ENCODE data around the gene ALDH3B1. TPM values are rescaled to one million over a fixed set of nuclear protein-coding genes. Genes with fewer than 3 reads are reported as not detected.
A peak's percentile ranks its signal among the peaks of the same experiment; 100 is the strongest.
"Not testable (repeated sequence)": the region's sequence is repeated elsewhere in the genome, so short reads cannot be mapped to it uniquely, and the experiment has no call there.

The ALDH3B1 gene, protein sequence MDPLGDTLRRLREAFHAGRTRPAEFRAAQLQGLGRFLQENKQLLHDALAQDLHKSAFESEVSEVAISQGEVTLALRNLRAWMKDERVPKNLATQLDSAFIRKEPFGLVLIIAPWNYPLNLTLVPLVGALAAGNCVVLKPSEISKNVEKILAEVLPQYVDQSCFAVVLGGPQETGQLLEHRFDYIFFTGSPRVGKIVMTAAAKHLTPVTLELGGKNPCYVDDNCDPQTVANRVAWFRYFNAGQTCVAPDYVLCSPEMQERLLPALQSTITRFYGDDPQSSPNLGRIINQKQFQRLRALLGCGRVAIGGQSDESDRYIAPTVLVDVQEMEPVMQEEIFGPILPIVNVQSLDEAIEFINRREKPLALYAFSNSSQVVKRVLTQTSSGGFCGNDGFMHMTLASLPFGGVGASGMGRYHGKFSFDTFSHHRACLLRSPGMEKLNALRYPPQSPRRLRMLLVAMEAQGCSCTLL
- total RNA-seq (0.13 and 0.37 TPM in 2 replicates), polyA plus RNA-seq (1.0 TPM in 2 replicates), polyA minus RNA-seq (0.32 and 0.34 TPM in 2 replicates), Bru-seq, nascent RNA (percentile 14 among the genes with signal in this experiment), BruChase-seq, experiment 1, labeled RNA remaining after a 6-hour chase (percentile 13 among the genes with signal in this experiment), BruChase-seq, experiment 2, labeled RNA remaining after a 2-hour chase (percentile 5 among the genes with signal in this experiment)
- 0.53 and 0.69 TPM in 2 replicates for polyA plus RNA-seq (2011; cell fraction: cytosol; rRNA removed)
- polyA plus RNA-seq (2011; cell fraction: nucleus; rRNA removed), result 0.46 and 0.53 TPM in 2 replicates
- polyA plus RNA-seq (2012), result 0.11 and 0.12 TPM in 2 replicates
- polyA minus RNA-seq (2011; cell fraction: cytosol; rRNA and poly(A)+ RNA removed), result 25.6 TPM
- polyA minus RNA-seq (2011; cell fraction: nucleus; rRNA and poly(A)+ RNA removed), result 0.19 and 0.34 TPM in 2 replicates
- long read RNA-seq, result 0 reads

DNA sequence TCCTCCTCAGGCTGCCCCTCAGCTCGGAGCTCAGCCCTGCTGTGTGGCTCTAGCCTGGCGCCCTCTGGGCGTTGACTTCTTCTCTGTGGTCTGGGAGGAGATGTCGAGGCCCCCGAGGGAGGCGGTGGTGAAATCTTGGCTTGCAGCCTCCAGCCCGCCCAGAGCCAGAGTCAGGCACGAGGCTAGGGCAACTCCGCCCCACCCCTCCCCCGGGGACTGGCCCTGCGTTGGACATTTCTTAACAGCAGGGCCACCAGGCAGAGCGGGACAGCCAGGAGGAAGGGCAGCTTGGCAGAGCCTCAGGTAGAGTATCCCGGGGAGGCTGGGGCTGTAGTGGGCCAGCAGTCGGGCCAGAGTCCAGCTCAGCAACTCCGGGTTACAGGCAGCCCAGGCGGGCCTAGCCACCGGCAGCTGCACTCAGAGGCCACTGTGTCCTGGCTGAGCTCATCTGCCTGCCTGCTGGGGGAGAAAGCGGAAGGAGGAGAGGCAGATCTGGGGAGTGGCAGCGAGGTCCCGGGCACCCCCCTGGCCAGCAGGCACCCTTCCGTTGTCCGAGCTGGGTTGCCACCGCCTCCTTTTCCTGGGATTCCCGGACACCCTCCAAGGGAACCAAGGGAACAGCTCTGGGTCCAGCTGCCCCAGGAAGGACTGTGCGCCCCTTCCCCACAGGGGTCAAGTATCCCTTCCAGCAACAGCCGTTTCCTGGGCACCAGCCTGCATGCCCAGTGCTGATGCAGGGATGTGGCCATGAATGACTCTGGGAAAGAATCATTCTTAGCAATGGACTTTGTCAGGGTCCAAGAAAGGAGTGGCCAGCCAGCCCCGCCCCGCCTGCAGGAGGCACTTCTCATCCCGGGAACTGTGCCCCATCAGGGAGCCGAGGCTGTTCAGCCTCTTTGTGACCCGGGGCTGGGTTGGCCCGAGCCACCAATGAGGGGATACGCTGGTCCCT lies at the start of gene ALDH3B1:
Gene ALDH3B1, plus strand, starts transcription at position 238 of the 952 bp plus-strand sequence. CDS start 4,971 bp downstream, outside the sequence.
- intact Hi-C loops (cut with micrococcal nuclease) (no loop called here), dilution Hi-C loops (cut with MboI; ENCODE audit: extremely low pct_ligation_motif_present, low sequenced_read_pairs) (no loop called here)
- Histone ChIP-seq H4K20me1 (replicated peaks; ENCODE audit: control insufficient read depth, extremely low read depth, insufficient read depth, low read length) (no peaks in the 10 kb centered on the region), H3K36me3 (ENCODE audit: control insufficient read depth in 2 of 2, extremely low read depth in 1 of 2, insufficient read depth in 2 of 2, low read length in 2 of 2) (no peaks in the 10 kb centered on the region), H3K9ac (replicated peaks; ENCODE audit: extremely low read depth, insufficient read depth, low read length) (peak within 1 kb of the TSS; percentile 30), H3K4me3 (replicated peaks in 1 of 3; ENCODE audit: insufficient read depth in 1 of 3, low read depth in 1 of 3, low read length in 3 of 3) (no peak within 1 kb of the TSS), H3K9me1 (replicated peaks; ENCODE audit: control insufficient read depth, extremely low read depth, insufficient read depth, low read length) (no peaks in the 10 kb centered on the region), H3K4me1 (ENCODE audit: control insufficient read depth, extremely low read depth, insufficient read depth, low read length) (peaks cover 11% of the 10 kb centered on the region), H3K79me2 (ENCODE audit: control insufficient read depth, insufficient read depth, low read length) (no peaks in the 10 kb centered on the region), H3K4me2 (ENCODE audit: insufficient read depth, low read length) (no peak within 1 kb of the TSS), H3K27me3 (ENCODE audit: control insufficient read depth in 2 of 2, insufficient read depth in 2 of 2, low read length in 2 of 2) (no peaks in the 10 kb centered on the region), H2AFZ (ENCODE audit: low read depth, low read length) (peak within 1 kb of the TSS; percentile 86), H3K9me3 (replicated peaks; ENCODE audit: control insufficient read depth, insufficient read depth, low read length) (no peaks in the 10 kb centered on the region), H3K27ac (ENCODE audit: insufficient read depth, low read depth, low read length) (no peak within 1 kb of the TSS)
- DNase-seq (ENCODE audit: low read depth, low spot score) (peak; percentile 40), FAIRE-seq (no peak)
- TF ChIP-seq FOS (IDR thresholded peaks at IDR 0.05; ENCODE audit: borderline replicate concordance, insufficient read depth, low read length) (no peak), JUN (IDR thresholded peaks at IDR 0.05; ENCODE audit: borderline replicate concordance, insufficient read depth, insufficient read length, low read depth) (no peak)
- POLR2A ChIA-PET, result no interaction called here
- CTCF ChIA-PET, result interaction anchor here (1.1 to 2.6 kb wide), 2 partner anchors 10 to 196 kb away, joined by 3 to 12 read pairs; no protein-coding TSS in a partner anchor
- no TSS peak for BruUV-seq (replicated peaks)

DNA sequence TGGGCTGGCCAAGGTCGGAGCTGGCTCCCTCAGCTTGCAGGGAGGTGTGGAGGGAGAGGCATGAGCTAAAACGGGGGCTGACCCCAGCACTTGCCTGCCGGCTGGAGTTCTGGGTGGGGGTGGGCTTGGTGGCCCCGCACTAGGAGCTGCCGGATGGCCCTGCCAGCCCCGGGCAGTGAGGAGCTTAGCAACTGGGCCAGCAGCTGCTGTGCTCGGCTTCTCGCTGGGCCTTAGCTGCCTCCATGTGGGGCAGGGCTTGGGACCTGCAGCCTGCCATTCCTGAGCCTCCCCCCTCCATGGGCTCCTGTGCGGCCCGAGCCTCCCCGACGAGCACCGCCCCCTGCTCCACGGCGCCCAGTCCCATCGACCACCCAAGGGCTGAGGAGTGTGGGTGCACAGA lies 46.9 kb upstream of the ALDH3B1 start:
- H4K20me1 ChIP-seq (replicated peaks; ENCODE audit: control insufficient read depth, extremely low read depth, insufficient read depth, low read length); H3K36me3 ChIP-seq (ENCODE audit: control insufficient read depth in 2 of 2, extremely low read depth in 1 of 2, insufficient read depth in 2 of 2, low read length in 2 of 2); H3K4me1 ChIP-seq (ENCODE audit: control insufficient read depth, extremely low read depth, insufficient read depth, low read length); H3K4me3 ChIP-seq (replicated peaks in 1 of 3; ENCODE audit: insufficient read depth in 1 of 3, low read depth in 1 of 3, low read length in 3 of 3); BruUV-seq (replicated peaks); H3K27me3 ChIP-seq (ENCODE audit: control insufficient read depth in 2 of 2, insufficient read depth in 2 of 2, low read length in 2 of 2); FAIRE-seq; H2AFZ ChIP-seq (ENCODE audit: low read depth, low read length); H3K79me2 ChIP-seq (ENCODE audit: control insufficient read depth, insufficient read depth, low read length); intact Hi-C loops (cut with micrococcal nuclease); H3K9me3 ChIP-seq (replicated peaks; ENCODE audit: control insufficient read depth, insufficient read depth, low read length); H3K4me2 ChIP-seq (ENCODE audit: insufficient read depth, low read length); DNase-seq (ENCODE audit: low read depth, low spot score); H3K9me1 ChIP-seq (replicated peaks; ENCODE audit: control insufficient read depth, extremely low read depth, insufficient read depth, low read length); H3K9ac ChIP-seq (replicated peaks; ENCODE audit: extremely low read depth, insufficient read depth, low read length); dilution Hi-C loops (cut with MboI; ENCODE audit: extremely low pct_ligation_motif_present, low sequenced_read_pairs); H3K27ac ChIP-seq (ENCODE audit: insufficient read depth, low read depth, low read length); POLR2A ChIA-PET: not testable (repeated sequence)
- CTCF ChIA-PET, result interaction anchor here (1.2 kb wide), 1 partner anchor 8 kb away, joined by 7 read pairs; no protein-coding TSS in a partner anchor

DNA sequence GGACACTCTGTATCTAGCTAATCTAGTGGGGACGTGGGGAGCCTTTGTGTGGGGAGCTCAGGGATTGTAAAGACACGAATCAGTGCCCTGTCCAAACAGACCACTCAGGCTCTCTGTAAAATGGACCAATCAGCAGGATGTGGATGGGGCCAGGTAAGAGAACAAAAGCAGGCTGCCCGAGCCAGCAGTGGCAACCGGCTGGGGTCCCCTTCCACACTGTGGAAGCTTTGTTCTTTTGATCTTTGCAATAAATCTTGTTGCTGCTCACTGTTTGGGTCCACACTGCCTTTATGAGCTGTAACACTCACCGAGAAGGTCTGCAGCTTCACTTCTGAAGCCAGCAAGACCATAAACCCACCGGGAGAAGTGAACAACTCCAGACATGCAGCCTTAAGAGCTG lies 46.2 kb upstream of the ALDH3B1 start:
- H3K27me3 ChIP-seq (ENCODE audit: control insufficient read depth in 2 of 2, insufficient read depth in 2 of 2, low read length in 2 of 2); H4K20me1 ChIP-seq (replicated peaks; ENCODE audit: control insufficient read depth, extremely low read depth, insufficient read depth, low read length); FAIRE-seq; H3K4me2 ChIP-seq (ENCODE audit: insufficient read depth, low read length); H3K79me2 ChIP-seq (ENCODE audit: control insufficient read depth, insufficient read depth, low read length); H3K36me3 ChIP-seq (ENCODE audit: control insufficient read depth in 2 of 2, extremely low read depth in 1 of 2, insufficient read depth in 2 of 2, low read length in 2 of 2); H3K27ac ChIP-seq (ENCODE audit: insufficient read depth, low read depth, low read length); H3K4me3 ChIP-seq (replicated peaks in 1 of 3; ENCODE audit: insufficient read depth in 1 of 3, low read depth in 1 of 3, low read length in 3 of 3); H2AFZ ChIP-seq (ENCODE audit: low read depth, low read length); H3K9me3 ChIP-seq (replicated peaks; ENCODE audit: control insufficient read depth, insufficient read depth, low read length); POLR2A ChIA-PET; BruUV-seq (replicated peaks); H3K9ac ChIP-seq (replicated peaks; ENCODE audit: extremely low read depth, insufficient read depth, low read length); DNase-seq (ENCODE audit: low read depth, low spot score); intact Hi-C loops (cut with micrococcal nuclease); H3K4me1 ChIP-seq (ENCODE audit: control insufficient read depth, extremely low read depth, insufficient read depth, low read length); H3K9me1 ChIP-seq (replicated peaks; ENCODE audit: control insufficient read depth, extremely low read depth, insufficient read depth, low read length); dilution Hi-C loops (cut with MboI; ENCODE audit: extremely low pct_ligation_motif_present, low sequenced_read_pairs): not testable (repeated sequence)
- CTCF ChIA-PET, result interaction anchor here (1.2 kb wide), 1 partner anchor 8 kb away, joined by 7 read pairs; no protein-coding TSS in a partner anchor

Data from endothelial cell of umbilical vein (primary cell).